Measurements from ENCODE around the gene RNLS.

The RNLS gene

GRCh38 chr10:88431103-88431502 lies 152.0 kb downstream of the RNLS start:
- no peak for DNase-seq (ENCODE audit: low read depth, low spot score)

GRCh38 chr10:88428976-88429375 lies 154.1 kb downstream of the RNLS start:
- DNase-seq (ENCODE audit: low read depth, low spot score): no peak

GRCh38 chr10:88428442-88428841 lies 154.7 kb downstream of the RNLS start:
- DNase-seq (ENCODE audit: low read depth, low spot score): no peak

GRCh38 chr10:88427024-88427423 lies 156.1 kb downstream of the RNLS start:
- no peak for DNase-seq (ENCODE audit: low read depth, low spot score)

- no peak for DNase-seq (ENCODE audit: low read depth, low spot score)
These were observed 158.2 kb downstream of the RNLS start for GRCh38 chr10:88424881-88425280.

GRCh38 chr10:88423732-88424131 lies 159.4 kb downstream of the RNLS start:
- no peak for DNase-seq (ENCODE audit: low read depth, low spot score)

- no peak for DNase-seq (ENCODE audit: low read depth, low spot score)
These were observed 161.5 kb downstream of the RNLS start for GRCh38 chr10:88421590-88421989.

GRCh38 chr10:88418871-88419270 lies 164.2 kb downstream of the RNLS start:
- DNase-seq (ENCODE audit: low read depth, low spot score): no peak

GRCh38 chr10:88417387-88418030 lies 165.6 kb downstream of the RNLS start:
- DNase-seq (ENCODE audit: low read depth, low spot score): no peak

GRCh38 chr10:88416801-88417200 lies 166.3 kb downstream of the RNLS start:
- no peak for DNase-seq (ENCODE audit: low read depth, low spot score)

- DNase-seq (ENCODE audit: low read depth, low spot score): peak; percentile 33
These were observed 167.5 kb downstream of the RNLS start for GRCh38 chr10:88415533-88416130.

- no peak for DNase-seq (ENCODE audit: low read depth, low spot score)
These were observed 169.7 kb downstream of the RNLS start for GRCh38 chr10:88413412-88413811.

GRCh38 chr10:88411772-88412349 lies 171.3 kb downstream of the RNLS start:
- DNase-seq (ENCODE audit: low read depth, low spot score): no peak

- no peak for DNase-seq (ENCODE audit: low read depth, low spot score)
These were observed 173.3 kb downstream of the RNLS start for GRCh38 chr10:88409824-88410223.

- DNase-seq (ENCODE audit: low read depth, low spot score): no peak
These were observed 173.9 kb downstream of the RNLS start for GRCh38 chr10:88409236-88409635.

GRCh38 chr10:88408096-88408495 lies 175.0 kb downstream of the RNLS start:
- DNase-seq (ENCODE audit: low read depth, low spot score): no peak

GRCh38 chr10:88404133-88404532 lies 179.0 kb downstream of the RNLS start:
- DNase-seq (ENCODE audit: low read depth, low spot score): no peak

- DNase-seq (ENCODE audit: low read depth, low spot score): no peak
These were observed 181.3 kb downstream of the RNLS start for GRCh38 chr10:88401671-88402347.

GRCh38 chr10:88399240-88399639 lies 183.9 kb downstream of the RNLS start:
- DNase-seq (ENCODE audit: low read depth, low spot score): no peak

GRCh38 chr10:88395677-88396076 lies 187.4 kb downstream of the RNLS start:
- DNase-seq (ENCODE audit: low read depth, low spot score): no peak

GRCh38 chr10:88392222-88392621 lies 190.9 kb downstream of the RNLS start:
- DNase-seq (ENCODE audit: low read depth, low spot score): no peak

- no peak for DNase-seq (ENCODE audit: low read depth, low spot score)
These were observed 193.1 kb downstream of the RNLS start for GRCh38 chr10:88390041-88390440.

GRCh38 chr10:88389456-88389855 lies 193.7 kb downstream of the RNLS start:
- DNase-seq (ENCODE audit: low read depth, low spot score): no peak
